Cardiac muscle cell (in vitro differentiated cells and primary cell): ENCODE results near the gene TCTN1. TPM values are rescaled to one million over a fixed set of nuclear protein-coding genes. Genes with fewer than 3 reads are reported as not detected.
A peak's percentile ranks its signal among the peaks of the same experiment; 100 is the strongest.
"Not testable (repeated sequence)": the region's sequence is repeated elsewhere in the genome, so short reads cannot be mapped to it uniquely, and the experiment has no call there.

Experiments used
- DNase-seq, 2 donors: peaks; one replicate each; pipeline versions ENCODE4 v3.0.0 to v3.0.0-alpha.2; 2010 to 2017; ENCODE audit warnings: low read depth in 1 of 2, low spot score in 1 of 2
- H3K27ac ChIP-seq: fragments of 200-600 bp; sonication (generic); 2 replicates; pipeline ENCODE4 v1.5.1; 2016
- H3K27me3 ChIP-seq: fragments of 200-600 bp; sonication (generic); 2 replicates; pipeline ENCODE4 v1.6.0; 2016; ENCODE audit warnings: control low read depth
- H3K36me3 ChIP-seq: fragments of 200-600 bp; sonication (generic); 2 replicates; pipeline ENCODE4 v1.5.1; 2016; ENCODE audit warnings: control low read depth
- H3K4me1 ChIP-seq: fragments of 200-600 bp; sonication (generic); 2 replicates; pipeline ENCODE4 v1.8.1; 2017; ENCODE audit warnings: low read depth, mild to moderate bottlenecking, mixed run types
- H3K4me3 ChIP-seq: fragments of 200-600 bp; sonication (generic); 2 replicates; pipeline ENCODE4 v1.5.1; 2016; ENCODE audit warnings: mild to moderate bottlenecking
- H3K9me3 ChIP-seq: fragments of 200-600 bp; sonication (generic); 2 replicates; pipeline ENCODE4 v1.5.1; 2017; ENCODE audit warnings: low read depth, mild to moderate bottlenecking, control low read depth
- polyA plus RNA-seq: library from polyadenylated mRNA; unstranded; fragments of >200 nt; fragmentation: Nextera tagmentation; extraction: Ambion mirVana; gene quantifications from 2 replicates; pipeline ENCODE4 v1.2.1, GENCODE V29; 2016
- total RNA-seq: library from RNA; depleted of rRNA; stranded (reverse); fragments of >200 nt; gene quantifications from 2 replicates; pipeline ENCODE4 v1.2.3, GENCODE V29; 2016
- TF ChIP-seq, protein P1 (sequence below): IDR thresholded peaks from 2 replicates; pipeline ENCODE4 v1.5.1; 2012; ENCODE audit warnings: low read depth, mild to moderate bottlenecking, low read length

TCTN1 gene
- total and polyA plus RNA-seq, 2 experiments from 2014 or later, result 49.1 to 54.1 TPM

DNA sequence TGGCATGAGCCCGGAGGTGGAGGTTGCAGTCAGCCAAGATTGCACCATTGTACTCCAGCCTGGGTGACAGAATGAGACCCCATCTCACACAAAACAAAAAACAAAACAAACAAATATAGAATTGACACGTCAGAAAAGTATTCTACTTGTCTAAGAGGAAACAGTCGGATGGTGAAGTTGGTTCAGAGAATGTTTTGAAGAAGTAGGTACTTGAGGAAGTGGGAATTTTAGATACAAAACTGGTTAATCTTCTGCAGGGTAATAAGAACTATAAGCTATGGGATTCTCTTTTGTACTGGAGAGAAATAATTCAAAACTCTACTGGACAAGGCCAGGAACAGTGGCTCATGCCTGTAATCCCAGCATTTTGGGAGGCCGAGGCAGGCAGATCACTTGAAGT is 14.6 kb upstream of the TCTN1 start:
- H3K36me3 ChIP-seq, result no peaks in the 10 kb centered on the region
- TF ChIP-seq, protein P1, sequence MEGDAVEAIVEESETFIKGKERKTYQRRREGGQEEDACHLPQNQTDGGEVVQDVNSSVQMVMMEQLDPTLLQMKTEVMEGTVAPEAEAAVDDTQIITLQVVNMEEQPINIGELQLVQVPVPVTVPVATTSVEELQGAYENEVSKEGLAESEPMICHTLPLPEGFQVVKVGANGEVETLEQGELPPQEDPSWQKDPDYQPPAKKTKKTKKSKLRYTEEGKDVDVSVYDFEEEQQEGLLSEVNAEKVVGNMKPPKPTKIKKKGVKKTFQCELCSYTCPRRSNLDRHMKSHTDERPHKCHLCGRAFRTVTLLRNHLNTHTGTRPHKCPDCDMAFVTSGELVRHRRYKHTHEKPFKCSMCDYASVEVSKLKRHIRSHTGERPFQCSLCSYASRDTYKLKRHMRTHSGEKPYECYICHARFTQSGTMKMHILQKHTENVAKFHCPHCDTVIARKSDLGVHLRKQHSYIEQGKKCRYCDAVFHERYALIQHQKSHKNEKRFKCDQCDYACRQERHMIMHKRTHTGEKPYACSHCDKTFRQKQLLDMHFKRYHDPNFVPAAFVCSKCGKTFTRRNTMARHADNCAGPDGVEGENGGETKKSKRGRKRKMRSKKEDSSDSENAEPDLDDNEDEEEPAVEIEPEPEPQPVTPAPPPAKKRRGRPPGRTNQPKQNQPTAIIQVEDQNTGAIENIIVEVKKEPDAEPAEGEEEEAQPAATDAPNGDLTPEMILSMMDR, result no peak
- no peak for DNase-seq
- H3K9me3 ChIP-seq, result no peaks in the 10 kb centered on the region
- H3K27me3 ChIP-seq, result no peaks in the 10 kb centered on the region
- H3K27ac ChIP-seq, result no peak overlapping the region
- no peak overlapping the region for H3K4me3 ChIP-seq
- H3K4me1 ChIP-seq, result no peaks in the 10 kb centered on the region

DNA sequence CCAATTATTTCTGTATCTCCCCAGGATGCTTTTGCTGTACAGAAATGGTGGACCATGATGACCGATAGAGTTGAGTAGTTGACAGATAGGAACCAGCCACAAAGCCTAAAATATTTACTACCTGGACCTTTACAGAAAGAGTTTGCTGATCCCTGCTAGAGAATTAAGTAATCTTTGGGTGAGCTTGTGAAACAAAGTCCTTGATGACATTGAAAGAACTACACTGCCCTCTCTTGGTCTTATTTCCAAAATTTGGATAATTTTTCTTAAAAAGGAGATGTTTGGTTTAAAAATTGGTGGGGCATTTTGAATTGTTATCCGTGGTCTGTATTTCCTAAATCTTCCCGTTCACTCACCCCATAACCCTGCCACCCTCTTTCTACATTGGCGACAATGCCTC is 13.7 kb upstream of the TCTN1 start:
- no peaks in the 10 kb centered on the region for H3K27me3 ChIP-seq
- no peaks in the 10 kb centered on the region for H3K4me1 ChIP-seq
- H3K9me3 ChIP-seq, result no peaks in the 10 kb centered on the region
- no peak overlapping the region for H3K4me3 ChIP-seq
- TF ChIP-seq, protein P1, result peak; percentile 33
- DNase-seq, result peak in 1 of 2 donors; percentile 81
- no peaks in the 10 kb centered on the region for H3K36me3 ChIP-seq
- no peak overlapping the region for H3K27ac ChIP-seq

DNA sequence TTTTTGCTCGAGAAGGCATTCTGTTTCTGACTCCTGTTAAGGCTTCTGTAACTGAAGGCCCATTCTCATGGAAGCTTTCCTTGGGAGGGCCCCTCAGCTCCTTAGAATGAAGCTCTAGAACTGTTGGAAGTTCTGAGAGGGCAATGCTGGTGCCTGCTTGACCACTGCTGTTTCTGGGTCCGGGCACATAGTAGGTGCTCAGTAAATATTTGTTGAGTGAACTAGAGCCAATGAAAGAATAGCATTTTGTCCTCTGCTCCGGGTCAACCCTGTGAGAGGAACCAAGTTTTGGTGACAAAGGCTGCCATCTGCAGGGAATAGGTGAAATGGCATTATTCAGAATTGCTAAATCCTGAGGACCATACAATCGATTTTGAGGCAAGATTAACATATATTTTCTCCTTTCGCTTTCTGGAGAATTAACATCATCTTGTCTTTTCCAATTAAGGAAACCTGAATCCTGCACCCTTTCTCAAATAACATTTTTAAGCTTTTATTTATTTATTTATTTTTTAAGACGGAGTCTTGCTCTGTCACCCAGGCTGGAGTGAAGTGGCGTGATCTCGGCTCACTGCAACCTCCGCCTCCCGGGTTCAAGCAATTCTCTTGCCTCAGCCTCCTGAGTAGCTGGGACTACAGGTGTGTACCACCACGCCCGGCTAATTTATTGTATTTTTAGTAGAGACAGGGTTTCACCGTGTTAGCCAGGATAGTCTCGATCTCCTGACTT is 11.7 kb upstream of the TCTN1 start:
- not testable (repeated sequence) for H3K4me3 ChIP-seq

DNA sequence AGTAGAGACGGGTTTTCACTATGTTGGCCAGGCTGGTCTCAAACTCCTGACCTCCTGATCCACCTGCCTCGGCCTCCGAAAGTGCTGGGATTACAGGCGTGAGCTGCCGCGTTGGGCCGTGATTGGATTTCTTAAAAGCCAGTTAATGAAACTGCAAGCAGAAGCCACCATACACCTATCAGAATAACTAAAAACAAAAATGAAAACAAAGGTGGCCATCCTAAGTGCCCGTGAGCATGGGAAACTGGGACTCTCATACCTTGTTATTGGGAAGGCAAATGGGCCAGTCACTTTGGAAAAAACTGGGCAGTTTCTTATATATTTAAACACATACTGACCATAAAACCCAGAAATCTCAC is 7.7 kb upstream of the TCTN1 start:
- Histone ChIP-seq H3K9me3 (no peaks in the 10 kb centered on the region), H3K4me1 (no peaks in the 10 kb centered on the region), H3K36me3 (no peaks in the 10 kb centered on the region), H3K4me3 (no peak overlapping the region), H3K27me3 (no peaks in the 10 kb centered on the region), H3K27ac (no peak overlapping the region)
- TF ChIP-seq, protein P1, result no peak
- DNase-seq, result no peak

More for the DNA sequence above, 11.7 kb upstream of the TCTN1 start:
- H3K27me3 ChIP-seq, H3K4me1 ChIP-seq, H3K36me3 ChIP-seq, H3K27ac ChIP-seq, H3K9me3 ChIP-seq: not testable (repeated sequence)
- DNase-seq, result peak; percentile 59 to 64
- TF ChIP-seq, protein P1, result peak; percentile 64

DNA sequence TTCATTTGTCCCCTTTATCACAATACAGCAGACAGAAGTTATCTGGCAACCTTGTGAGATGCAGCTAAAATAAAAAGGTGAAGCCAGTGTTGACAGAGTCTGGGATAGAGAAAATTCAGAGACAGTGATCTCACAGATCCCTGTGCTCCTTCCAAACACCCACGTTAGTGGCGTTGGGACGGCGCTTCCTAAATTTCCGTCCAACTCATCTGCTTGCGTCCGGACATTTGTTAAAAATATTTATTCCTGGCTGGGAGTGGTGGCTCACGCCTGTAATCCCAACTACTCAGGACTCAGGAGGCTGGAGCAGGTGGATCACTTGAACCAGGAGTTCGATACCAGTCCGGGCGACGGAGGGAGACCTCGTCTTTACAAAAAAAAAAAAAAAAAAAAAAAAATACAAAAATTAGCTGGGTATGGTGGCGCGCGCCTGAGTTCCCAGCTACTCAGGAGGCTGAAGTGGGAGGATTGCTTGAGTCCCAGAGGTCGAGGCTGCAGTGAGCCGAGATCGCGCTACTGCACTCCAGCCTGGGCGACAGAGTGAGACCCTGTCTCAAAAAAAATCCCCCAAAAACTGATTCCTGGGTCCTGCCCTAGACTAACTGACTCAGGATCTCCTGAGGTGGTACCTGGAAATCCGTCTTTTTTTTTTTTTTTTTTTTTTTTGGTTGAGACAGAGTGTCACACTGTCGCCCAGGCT is 708 bp upstream of the TCTN1 start:
- TF ChIP-seq, protein P1, result no peak
- Histone ChIP-seq H3K9me3 (no peaks in the 10 kb centered on the region), H3K4me1 (peaks cover 3% of the 10 kb centered on the region), H3K4me3 (peak overlapping the region; percentile 40), H3K36me3 (no peaks in the 10 kb centered on the region), H3K27me3 (no peaks in the 10 kb centered on the region), H3K27ac (no peak overlapping the region)
- no peak for DNase-seq
